Measurements from ENCODE around the gene NFAM1. TPM values are rescaled to one million over a fixed set of nuclear protein-coding genes. Genes with fewer than 3 reads are reported as not detected.
A peak's percentile ranks its signal among the peaks of the same experiment; 100 is the strongest.

Gene NFAM1
- total and polyA plus RNA-seq, 2 of the 13 experiments (the other 11 are each of a cell fraction or from before 2014, with no cell fraction given), result 0.03 TPM; not detected in 1

DNA sequence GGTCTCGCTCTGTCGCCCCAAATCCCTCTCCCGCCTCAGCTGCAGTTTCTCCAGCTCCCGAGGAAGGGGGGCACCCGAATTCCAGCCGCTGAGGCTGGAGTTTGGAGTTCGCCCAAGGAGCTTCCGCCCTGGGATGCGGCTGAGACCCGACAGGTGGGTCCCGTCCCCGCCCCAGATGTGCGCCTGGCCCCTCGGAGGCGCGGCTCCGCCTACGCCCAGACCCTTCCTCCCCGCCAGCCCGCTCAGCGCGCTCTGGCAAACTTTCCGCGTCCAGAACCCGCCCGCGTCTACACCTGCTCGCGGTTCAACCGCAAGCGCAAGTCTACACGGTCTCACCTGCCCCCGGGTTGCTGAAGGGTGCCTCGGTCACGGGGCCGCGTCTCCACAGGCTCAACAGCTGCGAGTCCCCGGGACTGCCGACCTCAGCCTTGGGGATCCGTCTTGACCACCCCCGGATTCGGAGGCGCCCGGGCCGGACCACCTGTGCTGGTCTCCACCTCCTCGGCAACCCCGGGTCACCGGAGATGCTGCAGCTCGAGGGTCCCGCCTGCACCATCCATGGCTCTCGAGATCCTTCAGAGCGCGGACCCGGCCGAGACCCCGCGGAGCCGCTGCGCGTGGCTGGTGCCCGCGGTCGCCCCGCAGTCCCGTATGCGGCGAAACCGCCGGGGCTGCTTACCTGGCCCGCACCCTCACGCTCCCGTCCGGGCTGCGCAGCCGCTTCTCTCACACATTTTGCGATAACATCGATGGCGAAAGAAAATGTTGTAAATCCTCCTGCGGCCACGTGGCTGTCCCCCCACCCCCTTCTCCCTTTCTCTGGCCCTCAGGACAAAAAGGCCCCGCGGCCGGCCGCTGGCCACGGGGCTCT lies 63.6 kb downstream of the NFAM1 start (continued):
- TF ChIP-seq, protein P1, sequence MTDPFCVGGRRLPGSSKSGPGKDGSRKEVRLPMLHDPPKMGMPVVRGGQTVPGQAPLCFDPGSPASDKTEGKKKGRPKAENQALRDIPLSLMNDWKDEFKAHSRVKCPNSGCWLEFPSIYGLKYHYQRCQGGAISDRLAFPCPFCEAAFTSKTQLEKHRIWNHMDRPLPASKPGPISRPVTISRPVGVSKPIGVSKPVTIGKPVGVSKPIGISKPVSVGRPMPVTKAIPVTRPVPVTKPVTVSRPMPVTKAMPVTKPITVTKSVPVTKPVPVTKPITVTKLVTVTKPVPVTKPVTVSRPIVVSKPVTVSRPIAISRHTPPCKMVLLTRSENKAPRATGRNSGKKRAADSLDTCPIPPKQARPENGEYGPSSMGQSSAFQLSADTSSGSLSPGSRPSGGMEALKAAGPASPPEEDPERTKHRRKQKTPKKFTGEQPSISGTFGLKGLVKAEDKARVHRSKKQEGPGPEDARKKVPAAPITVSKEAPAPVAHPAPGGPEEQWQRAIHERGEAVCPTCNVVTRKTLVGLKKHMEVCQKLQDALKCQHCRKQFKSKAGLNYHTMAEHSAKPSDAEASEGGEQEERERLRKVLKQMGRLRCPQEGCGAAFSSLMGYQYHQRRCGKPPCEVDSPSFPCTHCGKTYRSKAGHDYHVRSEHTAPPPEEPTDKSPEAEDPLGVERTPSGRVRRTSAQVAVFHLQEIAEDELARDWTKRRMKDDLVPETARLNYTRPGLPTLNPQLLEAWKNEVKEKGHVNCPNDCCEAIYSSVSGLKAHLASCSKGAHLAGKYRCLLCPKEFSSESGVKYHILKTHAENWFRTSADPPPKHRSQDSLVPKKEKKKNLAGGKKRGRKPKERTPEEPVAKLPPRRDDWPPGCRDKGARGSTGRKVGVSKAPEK (CRISPR knock-in tag; IDR thresholded peaks at IDR 0.05; ENCODE audit: borderline replicate concordance), result no peak
- TF ChIP-seq HNRNPLL (IDR thresholded peaks at IDR 0.05; ENCODE audit: low read depth, low read length, poor library complexity, severe bottlenecking), result peak; percentile 32
- peak; percentile 22; the same call in 1 of the 2 replicates for TF ChIP-seq GABPB1 (CRISPR knock-in tag; IDR thresholded peaks at IDR 0.05)
- TF ChIP-seq SRY (CRISPR knock-in tag; IDR thresholded peaks at IDR 0.05), result peak; percentile 60; the same call in 1 of the 2 replicates
- TF ChIP-seq, protein P2, sequence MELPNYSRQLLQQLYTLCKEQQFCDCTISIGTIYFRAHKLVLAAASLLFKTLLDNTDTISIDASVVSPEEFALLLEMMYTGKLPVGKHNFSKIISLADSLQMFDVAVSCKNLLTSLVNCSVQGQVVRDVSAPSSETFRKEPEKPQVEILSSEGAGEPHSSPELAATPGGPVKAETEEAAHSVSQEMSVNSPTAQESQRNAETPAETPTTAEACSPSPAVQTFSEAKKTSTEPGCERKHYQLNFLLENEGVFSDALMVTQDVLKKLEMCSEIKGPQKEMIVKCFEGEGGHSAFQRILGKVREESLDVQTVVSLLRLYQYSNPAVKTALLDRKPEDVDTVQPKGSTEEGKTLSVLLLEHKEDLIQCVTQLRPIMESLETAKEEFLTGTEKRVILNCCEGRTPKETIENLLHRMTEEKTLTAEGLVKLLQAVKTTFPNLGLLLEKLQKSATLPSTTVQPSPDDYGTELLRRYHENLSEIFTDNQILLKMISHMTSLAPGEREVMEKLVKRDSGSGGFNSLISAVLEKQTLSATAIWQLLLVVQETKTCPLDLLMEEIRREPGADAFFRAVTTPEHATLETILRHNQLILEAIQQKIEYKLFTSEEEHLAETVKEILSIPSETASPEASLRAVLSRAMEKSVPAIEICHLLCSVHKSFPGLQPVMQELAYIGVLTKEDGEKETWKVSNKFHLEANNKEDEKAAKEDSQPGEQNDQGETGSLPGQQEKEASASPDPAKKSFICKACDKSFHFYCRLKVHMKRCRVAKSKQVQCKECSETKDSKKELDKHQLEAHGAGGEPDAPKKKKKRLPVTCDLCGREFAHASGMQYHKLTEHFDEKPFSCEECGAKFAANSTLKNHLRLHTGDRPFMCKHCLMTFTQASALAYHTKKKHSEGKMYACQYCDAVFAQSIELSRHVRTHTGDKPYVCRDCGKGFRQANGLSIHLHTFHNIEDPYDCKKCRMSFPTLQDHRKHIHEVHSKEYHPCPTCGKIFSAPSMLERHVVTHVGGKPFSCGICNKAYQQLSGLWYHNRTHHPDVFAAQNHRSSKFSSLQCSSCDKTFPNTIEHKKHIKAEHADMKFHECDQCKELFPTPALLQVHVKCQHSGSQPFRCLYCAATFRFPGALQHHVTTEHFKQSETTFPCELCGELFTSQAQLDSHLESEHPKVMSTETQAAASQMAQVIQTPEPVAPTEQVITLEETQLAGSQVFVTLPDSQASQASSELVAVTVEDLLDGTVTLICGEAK (IDR thresholded peaks at IDR 0.05), result no peak
- TF ChIP-seq, protein P2 (CRISPR knock-in tag; IDR thresholded peaks at IDR 0.05), result 0 out of 2 replicates have a peak, but pooled peaks have one; percentile 18
- TF ChIP-seq EZH2 (conservative IDR thresholded peaks at IDR 0.05; ENCODE audit: low read depth, low read length), result peak; percentile 99
- TF ChIP-seq ZFP82 (CRISPR knock-in tag; IDR thresholded peaks at IDR 0.05; ENCODE audit: borderline replicate concordance), result peak; percentile 13; the same call in 1 of the 2 replicates
- TF ChIP-seq TEAD2 (CRISPR knock-in tag; IDR thresholded peaks at IDR 0.05), result no peak
- TF ChIP-seq, protein P3, sequence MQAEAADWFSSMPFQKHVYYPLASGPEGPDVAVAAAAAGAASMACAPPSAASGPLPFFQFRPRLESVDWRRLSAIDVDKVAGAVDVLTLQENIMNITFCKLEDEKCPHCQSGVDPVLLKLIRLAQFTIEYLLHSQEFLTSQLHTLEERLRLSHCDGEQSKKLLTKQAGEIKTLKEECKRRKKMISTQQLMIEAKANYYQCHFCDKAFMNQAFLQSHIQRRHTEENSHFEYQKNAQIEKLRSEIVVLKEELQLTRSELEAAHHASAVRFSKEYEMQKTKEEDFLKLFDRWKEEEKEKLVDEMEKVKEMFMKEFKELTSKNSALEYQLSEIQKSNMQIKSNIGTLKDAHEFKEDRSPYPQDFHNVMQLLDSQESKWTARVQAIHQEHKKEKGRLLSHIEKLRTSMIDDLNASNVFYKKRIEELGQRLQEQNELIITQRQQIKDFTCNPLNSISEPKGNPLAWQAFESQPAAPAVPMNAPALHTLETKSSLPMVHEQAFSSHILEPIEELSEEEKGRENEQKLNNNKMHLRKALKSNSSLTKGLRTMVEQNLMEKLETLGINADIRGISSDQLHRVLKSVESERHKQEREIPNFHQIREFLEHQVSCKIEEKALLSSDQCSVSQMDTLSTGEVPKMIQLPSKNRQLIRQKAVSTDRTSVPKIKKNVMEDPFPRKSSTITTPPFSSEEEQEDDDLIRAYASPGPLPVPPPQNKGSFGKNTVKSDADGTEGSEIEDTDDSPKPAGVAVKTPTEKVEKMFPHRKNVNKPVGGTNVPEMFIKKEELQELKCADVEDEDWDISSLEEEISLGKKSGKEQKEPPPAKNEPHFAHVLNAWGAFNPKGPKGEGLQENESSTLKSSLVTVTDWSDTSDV (CRISPR knock-in tag; IDR thresholded peaks at IDR 0.05), result 0 out of 2 replicates have a peak, but pooled peaks have one; percentile 32
- TF ChIP-seq ZNF235 (CRISPR knock-in tag; IDR thresholded peaks at IDR 0.05; ENCODE audit: borderline replicate concordance), result 0 out of 2 replicates have a peak, but pooled peaks have one; percentile 25
- TF ChIP-seq ZNF30 (CRISPR knock-in tag; IDR thresholded peaks at IDR 0.05), result no peak
- TF ChIP-seq KDM5B (CRISPR knock-in tag; IDR thresholded peaks at IDR 0.05; ENCODE audit: borderline replicate concordance), result 0 out of 2 replicates have a peak, but pooled peaks have one; percentile 26
